Stimulated activated CD4-positive, alpha-beta T cell treated with anti-CD3 and anti-CD28 coated beads, TNF-alpha, amount 100 ng/mL, for 24 hours (primary cell): ENCODE results near the gene GGA2.
"Not testable (repeated sequence)": the region's sequence is repeated elsewhere in the genome, so short reads cannot be mapped to it uniquely, and the experiment has no call there.

ENCODE experiments used
- DNase-seq, 3 experiments: peaks; one replicate each; pipeline ENCODE4 v3.0.0-alpha.2; 2020; ENCODE audit warnings: low read depth in 3 of 3

Gene GGA2, protein sequence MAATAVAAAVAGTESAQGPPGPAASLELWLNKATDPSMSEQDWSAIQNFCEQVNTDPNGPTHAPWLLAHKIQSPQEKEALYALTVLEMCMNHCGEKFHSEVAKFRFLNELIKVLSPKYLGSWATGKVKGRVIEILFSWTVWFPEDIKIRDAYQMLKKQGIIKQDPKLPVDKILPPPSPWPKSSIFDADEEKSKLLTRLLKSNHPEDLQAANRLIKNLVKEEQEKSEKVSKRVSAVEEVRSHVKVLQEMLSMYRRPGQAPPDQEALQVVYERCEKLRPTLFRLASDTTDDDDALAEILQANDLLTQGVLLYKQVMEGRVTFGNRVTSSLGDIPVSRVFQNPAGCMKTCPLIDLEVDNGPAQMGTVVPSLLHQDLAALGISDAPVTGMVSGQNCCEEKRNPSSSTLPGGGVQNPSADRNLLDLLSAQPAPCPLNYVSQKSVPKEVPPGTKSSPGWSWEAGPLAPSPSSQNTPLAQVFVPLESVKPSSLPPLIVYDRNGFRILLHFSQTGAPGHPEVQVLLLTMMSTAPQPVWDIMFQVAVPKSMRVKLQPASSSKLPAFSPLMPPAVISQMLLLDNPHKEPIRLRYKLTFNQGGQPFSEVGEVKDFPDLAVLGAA

GRCh38 chr16:23510164-23510914 is at the start of gene GGA2:
GGA2 (minus strand) TSS chr16:23510494; CDS start chr16:23510411, 83 bp downstream.
- DNase-seq = peak; percentile 56 to 78 (median 69)

DNA sequence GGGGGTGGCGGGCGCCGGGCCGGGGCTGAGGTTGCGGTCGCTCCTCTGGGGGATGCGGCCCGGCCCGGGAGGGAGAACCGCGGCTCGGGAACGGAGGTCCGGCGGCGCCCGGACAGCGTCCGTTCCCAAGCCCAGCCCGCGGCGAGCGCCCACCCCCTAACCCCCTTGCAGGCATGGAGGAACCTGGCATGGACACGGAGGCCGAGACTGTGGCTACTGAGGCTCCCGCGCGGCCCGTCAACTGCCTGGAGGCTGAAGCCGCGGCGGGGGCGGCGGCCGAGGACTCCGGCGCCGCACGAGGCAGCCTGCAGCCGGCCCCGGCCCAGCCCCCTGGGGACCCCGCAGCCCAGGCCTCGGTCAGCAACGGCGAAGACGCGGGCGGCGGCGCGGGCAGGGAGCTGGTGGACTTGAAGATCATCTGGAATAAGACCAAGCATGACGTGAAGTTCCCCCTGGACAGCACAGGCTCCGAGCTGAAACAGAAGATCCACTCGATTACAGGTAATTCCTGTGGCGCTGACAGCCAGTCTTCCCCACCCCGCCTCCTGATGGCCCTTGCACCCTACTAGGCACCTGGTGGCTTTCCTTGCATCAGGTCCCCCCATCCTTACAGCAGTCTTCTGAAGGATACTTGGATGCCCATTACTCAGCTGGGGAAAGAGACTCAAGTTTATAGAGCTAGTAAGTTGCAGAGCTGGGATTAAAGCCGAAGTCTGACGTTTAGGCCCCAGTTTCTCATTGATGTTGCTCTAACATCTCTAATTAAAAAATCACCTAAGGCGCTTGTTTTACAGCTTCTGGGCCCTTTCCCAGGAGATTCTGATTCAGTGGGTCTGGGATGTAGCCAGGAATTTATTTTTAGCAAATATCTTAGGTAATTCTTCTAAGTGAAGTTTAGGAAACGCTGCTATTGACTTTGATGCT is 47.7 kb upstream of the GGA2 start:
- peak in 1 of 3 experiments; percentile 5 for DNase-seq

GRCh38 chr16:23556881-23557778 is 46.8 kb upstream of the GGA2 start, which contains the start of the genes EARS2 and UBFD1:
EARS2 (minus strand) TSS chr16:23557350; CDS start chr16:23557343, 7 bp downstream.
UBFD1 (plus strand) TSS chr16:23557727; CDS start chr16:23557743, 16 bp downstream.
- peak; percentile 98 for DNase-seq

GRCh38 chr16:23554536-23554935 is 44.2 kb upstream of the GGA2 start:
- DNase-seq = no peak

DNA sequence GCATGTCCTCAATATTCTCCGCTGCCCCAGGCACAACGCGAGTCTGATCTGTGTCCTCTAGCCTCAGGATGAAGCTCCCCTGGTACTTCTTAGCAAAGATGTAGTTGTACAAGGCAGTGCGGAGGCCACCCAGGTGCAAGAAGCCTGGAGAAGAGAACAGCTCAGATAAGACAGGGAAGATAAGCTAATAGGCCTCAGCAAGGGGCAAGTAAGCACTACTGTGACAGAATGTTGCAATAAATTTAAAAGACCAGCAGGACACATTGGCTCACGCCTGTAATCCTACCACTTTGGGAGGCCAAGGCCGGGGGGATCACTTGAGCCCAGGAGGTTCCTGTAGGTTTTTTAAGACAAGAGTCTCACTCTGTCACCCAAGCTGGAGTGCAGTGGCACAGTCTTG is 41.9 kb upstream of the GGA2 start:
- no peak for DNase-seq

DNA sequence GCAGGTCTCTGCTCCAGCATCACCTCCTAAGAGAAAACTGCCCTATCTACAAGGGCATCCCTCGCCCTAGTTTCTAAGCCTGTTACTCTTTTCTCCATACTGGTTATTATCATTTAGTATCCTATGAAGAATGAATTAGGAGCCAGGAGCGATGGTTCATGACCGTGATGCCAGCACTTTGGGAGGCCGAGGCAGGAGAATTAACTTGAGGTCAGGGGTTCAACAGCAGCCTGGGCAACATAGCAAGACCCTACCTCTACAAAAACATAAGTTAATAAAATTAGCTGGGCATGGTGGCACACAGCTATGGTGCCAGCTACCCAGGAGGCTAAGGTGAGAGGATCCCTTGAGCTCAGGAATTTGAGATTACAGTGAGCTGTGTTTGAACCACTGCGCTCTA is 39.6 kb upstream of the GGA2 start:
- no peak for DNase-seq

- no peak for DNase-seq
Observed at GRCh38 chr16:23544436-23544835, 34.1 kb upstream of the GGA2 start.

GRCh38 chr16:23540817-23541178 is 30.5 kb upstream of the GGA2 start:
- not testable (repeated sequence) for DNase-seq

DNA sequence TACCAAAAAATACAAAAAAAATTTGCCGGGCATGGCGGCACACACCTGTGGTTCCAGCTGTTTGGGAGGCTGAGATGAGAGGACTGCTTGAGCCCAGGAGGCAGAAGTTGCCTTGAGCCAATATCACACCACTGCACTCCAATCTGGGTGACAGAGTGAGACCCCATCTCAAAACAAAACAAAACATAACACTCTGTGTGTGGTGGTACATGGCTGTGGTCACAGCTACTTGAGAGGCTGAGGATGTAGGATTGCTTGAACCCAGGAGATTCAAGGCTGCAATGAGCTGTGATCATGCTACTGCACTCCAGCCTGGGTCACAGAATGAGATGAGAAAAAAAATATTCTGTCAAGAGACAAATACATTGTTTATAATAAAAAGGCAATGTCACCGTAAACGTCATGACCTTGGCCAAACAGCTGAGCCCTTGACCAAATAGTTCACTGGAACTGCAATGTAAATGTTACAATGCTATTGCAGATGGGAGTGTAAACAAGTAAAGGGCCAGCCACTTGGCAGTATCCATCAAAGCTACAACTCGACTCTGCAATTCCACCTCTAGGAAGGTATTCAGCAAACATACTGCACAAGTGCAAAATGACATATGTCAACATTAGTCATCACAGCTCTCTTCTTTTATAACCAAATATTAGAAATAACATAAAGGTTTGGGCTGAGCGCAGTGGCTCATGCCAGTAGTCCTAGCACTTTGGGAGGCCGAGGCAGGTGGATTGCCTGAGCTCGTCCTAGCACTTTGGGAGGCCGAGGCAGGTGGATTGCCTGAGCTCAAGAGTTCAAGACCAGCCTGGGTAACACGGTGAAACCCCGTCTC is 29.9 kb upstream of the GGA2 start:
- no peak for DNase-seq

DNA sequence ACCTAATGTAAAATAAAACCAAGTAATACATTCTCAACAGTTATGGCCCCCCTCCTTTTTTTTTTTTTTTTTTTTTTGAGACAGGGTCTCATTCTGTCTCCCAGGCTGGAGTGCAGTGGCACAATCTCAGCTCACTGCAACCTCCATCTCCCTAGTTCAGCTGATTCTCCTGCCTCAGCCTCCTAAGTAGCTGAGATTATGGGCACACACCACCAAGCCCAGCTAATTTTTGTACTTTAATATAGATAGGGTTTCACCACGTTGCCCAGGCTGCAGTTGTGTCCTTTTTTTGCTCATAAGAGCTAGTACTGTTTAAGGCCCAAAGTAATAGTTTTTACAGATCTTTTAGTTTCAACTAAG is 28.6 kb upstream of the GGA2 start:
- DNase-seq = no peak

DNA sequence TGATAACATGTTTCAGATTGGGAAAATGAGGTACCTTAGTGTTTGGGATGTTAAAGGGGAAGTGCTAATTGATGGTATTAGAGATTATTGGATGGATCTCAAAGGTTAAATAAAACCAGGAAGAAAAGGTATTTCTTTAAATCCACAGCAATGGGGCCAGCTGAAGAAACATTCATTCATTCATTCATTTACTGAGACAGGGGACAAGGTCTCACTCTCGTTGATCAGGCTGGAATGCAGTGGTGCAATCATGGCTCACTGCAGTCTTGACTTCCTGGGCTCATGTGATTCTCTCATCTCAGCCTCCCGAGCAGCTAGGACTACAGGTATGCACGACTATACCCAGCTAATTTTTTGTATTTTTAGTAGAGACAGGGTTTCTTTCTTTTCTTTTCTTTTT is 27.1 kb upstream of the GGA2 start:
- no peak for DNase-seq

GRCh38 chr16:23535901-23536300 is 25.6 kb upstream of the GGA2 start:
- DNase-seq = no peak

DNA sequence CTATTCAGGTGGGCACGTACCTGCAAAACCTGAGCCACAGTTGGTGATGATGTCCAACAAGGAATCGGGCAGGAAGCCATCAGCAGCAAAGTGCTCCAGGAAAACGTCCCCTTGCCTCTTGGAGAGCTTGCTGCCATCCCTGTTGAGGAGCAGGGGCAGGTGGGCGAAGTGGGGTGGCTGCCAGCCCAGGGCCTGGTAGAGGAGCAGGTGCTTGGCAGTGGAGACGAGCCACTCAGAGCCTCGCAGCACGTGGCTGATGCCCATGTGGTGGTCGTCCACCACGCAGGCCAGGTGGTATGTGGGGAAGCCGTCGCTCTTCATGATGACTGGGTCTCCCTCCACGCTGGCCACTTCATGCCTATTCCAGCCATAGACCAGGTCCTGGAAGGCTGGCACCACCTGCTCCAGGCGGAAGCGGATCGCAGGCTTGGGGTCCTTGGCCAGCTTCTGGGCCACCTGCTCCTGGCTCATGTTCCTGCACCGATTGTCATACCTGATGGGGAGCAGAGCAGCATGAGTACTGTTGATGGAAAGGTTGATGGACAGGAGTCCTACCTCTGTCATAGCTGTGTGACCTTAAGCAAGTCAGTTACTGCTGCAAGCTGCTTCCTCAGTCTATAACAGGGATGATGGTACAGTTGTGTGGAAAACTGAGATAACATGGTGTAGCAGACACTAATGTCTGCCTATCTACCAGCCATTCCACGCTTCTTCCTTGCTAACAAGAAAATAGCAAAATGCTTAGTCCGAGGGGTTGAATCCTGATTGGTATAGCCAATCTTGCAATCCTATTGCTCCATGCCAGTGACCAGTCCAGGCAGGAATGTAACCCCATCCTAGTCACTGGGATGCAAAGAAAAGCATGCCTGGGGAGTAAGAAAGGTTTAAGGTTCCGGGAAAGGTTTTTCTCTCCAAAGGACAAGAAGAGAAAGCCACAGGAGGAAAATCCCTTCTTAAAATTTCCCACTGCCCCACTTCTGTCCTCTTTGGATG is 24.9 kb upstream of the GGA2 start:
- DNase-seq = no peak

GRCh38 chr16:23532448-23532847 is 22.2 kb upstream of the GGA2 start:
- no peak for DNase-seq

DNA sequence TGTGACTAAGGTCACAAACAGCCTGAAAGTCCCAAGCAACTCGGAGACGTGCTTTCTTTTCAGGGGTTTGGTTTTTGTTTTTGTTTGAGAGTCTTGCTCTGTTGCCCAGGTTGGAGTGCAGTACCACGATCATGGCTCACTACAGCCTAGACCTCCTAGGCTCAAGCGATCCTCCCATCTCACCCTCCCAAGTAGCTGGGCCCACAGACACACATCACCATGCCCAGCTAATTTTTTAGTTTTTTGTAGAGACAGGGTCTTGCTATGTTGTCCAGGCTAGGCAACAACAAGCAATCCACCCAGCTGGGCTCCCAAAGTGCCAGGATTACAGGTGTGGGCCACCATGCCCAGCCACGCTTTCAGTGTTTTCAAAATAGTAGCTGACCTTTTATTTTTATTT is 19.8 kb upstream of the GGA2 start:
- no peak for DNase-seq

GRCh38 chr16:23528644-23529310 is 18.5 kb upstream of the GGA2 start:
- DNase-seq = no peak

- DNase-seq = no peak
Observed at GRCh38 chr16:23527961-23528643, 17.8 kb upstream of the GGA2 start.
